ENCODE data around the gene HES3. TPM values are rescaled to one million over a fixed set of nuclear protein-coding genes. Genes with fewer than 3 reads are reported as not detected.

The HES3 gene
- total and polyA plus RNA-seq, 2 of the 4 experiments (the other 2 are of a cell fraction): not detected

DNA sequence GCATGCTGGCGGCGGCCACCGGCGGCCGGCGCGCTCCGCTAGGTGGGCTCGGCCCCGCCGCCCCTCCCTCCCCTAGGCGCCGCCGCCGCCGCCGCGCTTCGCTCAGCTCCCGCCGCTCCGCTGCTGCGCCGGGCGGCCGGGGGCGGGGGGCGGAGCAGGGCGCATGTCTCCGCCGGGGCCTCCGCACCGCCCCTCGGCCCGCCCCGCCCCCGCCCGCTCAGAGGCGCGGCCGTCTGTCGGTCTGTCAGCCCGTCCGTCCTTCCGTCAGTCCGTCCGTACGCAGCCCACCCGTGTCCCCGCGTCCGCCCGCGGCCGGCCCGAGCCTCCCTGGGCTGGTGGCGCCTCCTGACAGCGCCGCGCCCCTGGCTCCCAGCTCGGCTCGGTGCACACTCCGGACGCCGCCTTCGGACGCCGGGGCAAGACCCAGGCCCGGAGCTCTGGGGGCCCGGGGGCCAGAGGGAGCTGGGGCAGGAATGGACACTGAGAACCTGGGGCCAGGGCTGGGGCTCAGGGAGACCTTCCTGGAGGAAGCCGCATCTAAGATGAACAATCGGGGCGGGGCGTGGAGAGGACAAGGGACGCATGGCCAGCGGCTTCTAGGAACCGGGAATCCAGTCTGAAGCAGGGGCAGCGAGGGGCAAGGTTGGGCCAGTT lies 17.1 kb downstream of the HES3 start, which contains the start of gene GPR153:
GPR153 (minus strand) TSS at position 138 of the 654 bp plus-strand sequence. CDS start 6,193 bp downstream, outside the sequence.
- Histone ChIP-seq H2AK9ac (replicated peaks; ENCODE audit: low read depth, low read length, poor library complexity) (peak within 1 kb of the TSS; percentile 61), H3K36me3 (ENCODE audit: control insufficient read depth, insufficient read depth, low read length) (no peaks in the 10 kb centered on the region), H3K4ac (ENCODE audit: low read depth, low read length) (no peak within 1 kb of the TSS), H2BK15ac (ENCODE audit: low read depth, low read length) (no peak within 1 kb of the TSS), H2BK5ac (ENCODE audit: low read depth, low read length, poor library complexity, severe bottlenecking) (no peak within 1 kb of the TSS), H3K56ac (ENCODE audit: extremely low read depth, insufficient read depth, low read length) (no peak within 1 kb of the TSS), H2AFZ (replicated peaks; ENCODE audit: low read length, poor library complexity) (peak within 1 kb of the TSS; percentile 94), H4K20me1 (ENCODE audit: insufficient read depth, low read length) (peaks cover 4% of the 10 kb centered on the region), H2BK120ac (ENCODE audit: low read depth, low read length) (no peak within 1 kb of the TSS), H3K9me1 (ENCODE audit: insufficient read depth, low read length) (no peaks in the 10 kb centered on the region), H2BK20ac (ENCODE audit: low read depth, low read length) (no peak within 1 kb of the TSS), H3K4me1 (ENCODE audit: control insufficient read depth, insufficient read depth, low read length) (peaks cover 2% of the 10 kb centered on the region; the same call in 1 of the 2 replicates), H3K18ac (ENCODE audit: low read depth, low read length) (no peak within 1 kb of the TSS; the same call in 1 of the 2 replicates), H3K4me2 (ENCODE audit: low read depth, low read length) (peak within 1 kb of the TSS; percentile 67), H3K14ac (replicated peaks; ENCODE audit: low read depth, low read length) (no peak within 1 kb of the TSS), H3K23ac (ENCODE audit: low read depth, low read length) (no peak within 1 kb of the TSS), H2AK5ac (ENCODE audit: low read depth, low read length) (no peak within 1 kb of the TSS), H3K9me3 (ENCODE audit: control insufficient read depth, insufficient read depth, low read length) (no peaks in the 10 kb centered on the region), H3K27ac (ENCODE audit: insufficient read depth, low read length) (no peak within 1 kb of the TSS), H4K5ac (ENCODE audit: low read depth, low read length) (no peak within 1 kb of the TSS), H3K27me3 (ENCODE audit: control insufficient read depth, insufficient read depth, low read length) (no peaks in the 10 kb centered on the region), H3K79me1 (ENCODE audit: low read depth in 1 of 2, low read length in 2 of 2) (no peaks in the 10 kb centered on the region), H4K8ac (ENCODE audit: low read depth in 2 of 2, low read length in 2 of 2) (no peak within 1 kb of the TSS), H4K91ac (ENCODE audit: insufficient read depth, low read depth, low read length) (no peak within 1 kb of the TSS), H3K4me3 (ENCODE audit: insufficient read depth, low read depth, low read length) (peak within 1 kb of the TSS; percentile 75), H3K9ac (ENCODE audit: low read depth, low read length) (no peak within 1 kb of the TSS)
- DNase-seq (no peak), ATAC-seq (ENCODE audit: low read depth) (peak; percentile 88)
- POLR2A ChIA-PET (ENCODE audit: unreplicated experiment): no interaction called here
- no TSS peak for BruUV-seq (replicated peaks)
- CTCF ChIA-PET: no interaction called here
- WGBS, 2 experiments (ENCODE audit: extremely low coverage in 2 of 2, insufficient read length in 1 of 2): 5% methylated on average over 23 of the region's 78 CpGs; no CpG with 5 or more reads in 1 of the 2 experiments
- in situ Hi-C loops (cut with MboI; ENCODE audit: low sequenced_read_pairs): no loop called here
- peak; percentile 16; the same call in 1 of the 2 replicates for TF ChIP-seq MXI1 (IDR thresholded peaks at IDR 0.05; ENCODE audit: borderline replicate concordance, low read depth, low read length)
- TF ChIP-seq POLR2A (IDR thresholded peaks at IDR 0.05; ENCODE audit: low read depth, low read length): no peak
- TF ChIP-seq, protein P1, sequence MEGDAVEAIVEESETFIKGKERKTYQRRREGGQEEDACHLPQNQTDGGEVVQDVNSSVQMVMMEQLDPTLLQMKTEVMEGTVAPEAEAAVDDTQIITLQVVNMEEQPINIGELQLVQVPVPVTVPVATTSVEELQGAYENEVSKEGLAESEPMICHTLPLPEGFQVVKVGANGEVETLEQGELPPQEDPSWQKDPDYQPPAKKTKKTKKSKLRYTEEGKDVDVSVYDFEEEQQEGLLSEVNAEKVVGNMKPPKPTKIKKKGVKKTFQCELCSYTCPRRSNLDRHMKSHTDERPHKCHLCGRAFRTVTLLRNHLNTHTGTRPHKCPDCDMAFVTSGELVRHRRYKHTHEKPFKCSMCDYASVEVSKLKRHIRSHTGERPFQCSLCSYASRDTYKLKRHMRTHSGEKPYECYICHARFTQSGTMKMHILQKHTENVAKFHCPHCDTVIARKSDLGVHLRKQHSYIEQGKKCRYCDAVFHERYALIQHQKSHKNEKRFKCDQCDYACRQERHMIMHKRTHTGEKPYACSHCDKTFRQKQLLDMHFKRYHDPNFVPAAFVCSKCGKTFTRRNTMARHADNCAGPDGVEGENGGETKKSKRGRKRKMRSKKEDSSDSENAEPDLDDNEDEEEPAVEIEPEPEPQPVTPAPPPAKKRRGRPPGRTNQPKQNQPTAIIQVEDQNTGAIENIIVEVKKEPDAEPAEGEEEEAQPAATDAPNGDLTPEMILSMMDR (conservative IDR thresholded peaks at IDR 0.05; ENCODE audit: low read depth, low read length): no peak
- intact Hi-C loops (cut with micrococcal nuclease): loop anchor here (1.0 kb wide), 1 partner anchor 82 kb away; no protein-coding TSS in a partner anchor
- dilution Hi-C loops (cut with HindIII; ENCODE audit: low sequenced_read_pairs, unreplicated experiment): no loop called here

All from IMR-90 (cell line).